ENCODE results near the gene ATG10.

The ATG10 gene

GRCh38 chr5:82274343-82275211, 302.8 kb downstream of the ATG10 start:
- no peaks in the 10 kb centered on the region for H3K27me3 Mint-ChIP-seq
- H3K4me1 Mint-ChIP-seq, result peaks cover 44% of the 10 kb centered on the region
- no peaks in the 10 kb centered on the region for H3K9me3 Mint-ChIP-seq
- H3K27ac Mint-ChIP-seq, result peak overlapping the region; percentile 33 to 74
- ATAC-seq, result no peak
- DNase-seq, result no peak
- H3K4me3 Mint-ChIP-seq, result no peak overlapping the region

DNA sequence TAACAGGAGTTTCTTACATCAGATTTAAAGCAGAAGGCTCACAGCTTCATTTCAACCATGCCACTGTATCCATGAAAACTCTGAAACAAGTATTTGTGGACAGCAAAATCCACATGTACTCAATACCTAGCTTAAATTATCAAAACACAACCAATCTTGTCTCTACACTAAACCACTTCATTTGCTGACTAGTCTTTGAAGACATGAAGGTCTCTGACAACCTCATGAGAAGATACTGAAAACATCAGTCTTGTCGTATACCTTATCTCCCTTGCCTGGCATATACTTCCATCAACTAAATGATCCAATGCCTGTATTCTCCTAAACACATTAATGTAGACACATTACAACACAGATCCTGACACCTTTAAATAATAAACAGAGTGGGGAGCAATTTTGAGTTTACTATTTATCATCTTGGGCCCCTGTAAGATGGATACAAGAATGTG, 303.4 kb downstream of the ATG10 start:
- Mint-ChIP-seq H3K27me3 (no peaks in the 10 kb centered on the region), H3K9me3 (no peaks in the 10 kb centered on the region), H3K27ac (no peak overlapping the region), H3K4me3 (no peak overlapping the region), H3K4me1 (peaks cover 51% of the 10 kb centered on the region)
- DNase-seq (no peak), ATAC-seq (no peak)

GRCh38 chr5:82276800-82277612, 305.2 kb downstream of the ATG10 start:
- no peak for DNase-seq
- H3K4me3 Mint-ChIP-seq, result peak overlapping the region; percentile 93 to 95
- H3K9me3 Mint-ChIP-seq, result no peaks in the 10 kb centered on the region
- H3K27me3 Mint-ChIP-seq, result no peaks in the 10 kb centered on the region
- peak overlapping the region; percentile 99 to 100 for H3K27ac Mint-ChIP-seq
- no peak for ATAC-seq
- peaks cover 53% of the 10 kb centered on the region for H3K4me1 Mint-ChIP-seq

DNA sequence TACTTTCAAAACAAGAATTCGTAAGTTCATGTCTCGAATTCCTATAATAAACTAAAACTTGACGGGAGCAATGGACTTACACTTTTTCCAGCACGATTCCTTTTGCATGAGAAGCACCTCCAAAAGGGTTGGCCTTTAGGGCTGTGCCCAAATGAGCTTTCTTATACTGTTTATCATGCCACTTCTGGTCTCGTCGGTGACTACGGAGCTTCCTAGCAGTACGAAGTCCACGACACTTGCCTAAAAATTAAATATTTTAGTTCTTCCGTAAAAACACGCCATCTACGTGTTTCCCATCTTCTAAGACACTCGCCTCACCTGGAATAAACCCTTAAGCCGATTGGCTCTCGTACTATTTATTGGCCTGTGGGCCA, 305.8 kb downstream of the ATG10 start:
- peaks cover 49% of the 10 kb centered on the region for H3K4me1 Mint-ChIP-seq
- peak; percentile 1 for ATAC-seq
- no peak for DNase-seq
- peak overlapping the region; percentile 93 to 95 for H3K4me3 Mint-ChIP-seq
- peak overlapping the region; percentile 99 to 100 for H3K27ac Mint-ChIP-seq
- no peaks in the 10 kb centered on the region for H3K9me3 Mint-ChIP-seq
- H3K27me3 Mint-ChIP-seq, result no peaks in the 10 kb centered on the region

GRCh38 chr5:82277987-82278710, 306.3 kb downstream of the ATG10 start, which contains the start of gene RPS23:
TSS of gene RPS23 (minus strand) at chr5:82278354. CDS start at chr5:82278323, 31 bp downstream.
- H3K4me1 Mint-ChIP-seq, result peaks cover 43% of the 10 kb centered on the region
- DNase-seq, result peak; percentile 86 to 90

DNA sequence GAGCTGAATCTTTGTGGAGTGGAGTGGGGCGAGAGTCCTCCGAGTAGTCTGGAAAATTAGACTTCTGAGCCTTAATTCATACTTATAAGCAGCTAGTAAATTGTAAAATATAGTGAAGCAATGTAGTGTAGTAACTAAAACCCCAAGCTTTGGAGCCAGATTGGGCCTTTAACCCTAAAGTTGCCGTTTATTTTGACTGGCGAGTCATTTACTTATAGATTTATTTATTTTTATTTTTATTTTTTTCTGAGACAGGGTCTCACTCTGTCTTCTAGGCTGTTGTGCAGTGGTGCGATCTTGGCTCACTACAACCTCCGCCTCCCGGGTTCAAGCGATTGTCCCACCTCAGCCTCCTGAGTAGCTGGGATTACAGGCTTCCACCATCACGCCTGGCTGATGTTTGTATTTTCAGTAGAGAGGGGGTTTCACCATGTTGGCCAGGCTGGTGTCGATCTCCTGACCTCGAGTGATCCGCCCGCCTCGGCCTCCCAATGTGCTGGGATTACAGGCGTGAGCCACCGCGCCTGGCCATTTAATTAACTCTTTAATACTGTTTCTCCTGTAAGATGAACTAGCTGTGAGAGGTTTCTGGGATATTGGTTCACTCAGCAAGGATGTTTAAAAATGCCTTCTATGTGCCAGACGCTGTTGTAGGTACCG, 307.0 kb downstream of the ATG10 start:
- no peaks in the 10 kb centered on the region for H3K27me3 Mint-ChIP-seq
- no peak for DNase-seq
- peak overlapping the region; percentile 99 to 100 for H3K27ac Mint-ChIP-seq
- H3K9me3 Mint-ChIP-seq, result no peaks in the 10 kb centered on the region
- H3K4me1 Mint-ChIP-seq, result peaks cover 38% of the 10 kb centered on the region
- peak overlapping the region; percentile 93 to 95 for H3K4me3 Mint-ChIP-seq
- ATAC-seq, result no peak

More at GRCh38 chr5:82277987-82278710, 306.3 kb downstream of the ATG10 start, which contains the start of gene RPS23:
- Mint-ChIP-seq H3K9me3 (no peaks in the 10 kb centered on the region), H3K4me3 (peak within 1 kb of the TSS; percentile 93 to 95), H3K27me3 (no peaks in the 10 kb centered on the region), H3K27ac (peak within 1 kb of the TSS; percentile 99 to 100)
- ATAC-seq, result peak; percentile 96

GRCh38 chr5:82283893-82284292, 312.1 kb downstream of the ATG10 start:
- Mint-ChIP-seq H3K4me3 (no peak overlapping the region), H3K27me3 (no peaks in the 10 kb centered on the region), H3K9me3 (no peaks in the 10 kb centered on the region), H3K4me1 (peaks cover 16% of the 10 kb centered on the region), H3K27ac (no peak overlapping the region)
- ATAC-seq, result no peak
- no peak for DNase-seq

- peak overlapping the region in 1 of 2 donors; percentile 5 for H3K27ac Mint-ChIP-seq
- peaks cover 3% of the 10 kb centered on the region for H3K4me1 Mint-ChIP-seq
- H3K9me3 Mint-ChIP-seq, result no peaks in the 10 kb centered on the region
- H3K4me3 Mint-ChIP-seq, result no peak overlapping the region
- ATAC-seq (no peak), DNase-seq (no peak)
- H3K27me3 Mint-ChIP-seq, result no peaks in the 10 kb centered on the region
Measured at GRCh38 chr5:82285206-82285605, 313.4 kb downstream of the ATG10 start.

- no peak overlapping the region for H3K27ac Mint-ChIP-seq
- ATAC-seq (no peak), DNase-seq (no peak)
- no peak overlapping the region for H3K4me3 Mint-ChIP-seq
- H3K27me3 Mint-ChIP-seq, result no peaks in the 10 kb centered on the region
- H3K9me3 Mint-ChIP-seq, result no peaks in the 10 kb centered on the region
- H3K4me1 Mint-ChIP-seq, result no peaks in the 10 kb centered on the region
Measured at GRCh38 chr5:82287625-82288024, 315.8 kb downstream of the ATG10 start.

DNA sequence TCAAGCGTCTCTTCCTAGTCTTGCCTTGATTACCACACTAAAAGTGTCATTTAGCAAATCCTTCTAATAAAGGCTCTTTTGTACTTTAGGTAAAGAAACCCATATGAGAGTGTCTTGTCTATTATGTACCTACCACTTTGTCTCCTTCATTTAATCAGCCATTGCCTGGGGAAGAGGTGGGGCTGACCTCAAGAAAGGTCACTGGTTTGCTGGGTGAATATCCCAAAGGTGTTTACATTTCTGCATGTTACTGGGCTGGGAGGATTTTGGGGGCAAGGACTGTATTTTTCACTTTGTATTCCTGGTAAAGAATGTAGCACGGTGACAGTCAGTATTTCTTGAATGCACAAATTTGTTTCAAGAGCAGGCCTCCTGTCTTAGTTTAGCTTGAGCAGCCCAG, 318.2 kb downstream of the ATG10 start:
- Mint-ChIP-seq H3K4me1 (no peaks in the 10 kb centered on the region), H3K27ac (no peak overlapping the region), H3K9me3 (no peaks in the 10 kb centered on the region), H3K27me3 (no peaks in the 10 kb centered on the region), H3K4me3 (no peak overlapping the region)
- ATAC-seq (no peak), DNase-seq (no peak)

DNA sequence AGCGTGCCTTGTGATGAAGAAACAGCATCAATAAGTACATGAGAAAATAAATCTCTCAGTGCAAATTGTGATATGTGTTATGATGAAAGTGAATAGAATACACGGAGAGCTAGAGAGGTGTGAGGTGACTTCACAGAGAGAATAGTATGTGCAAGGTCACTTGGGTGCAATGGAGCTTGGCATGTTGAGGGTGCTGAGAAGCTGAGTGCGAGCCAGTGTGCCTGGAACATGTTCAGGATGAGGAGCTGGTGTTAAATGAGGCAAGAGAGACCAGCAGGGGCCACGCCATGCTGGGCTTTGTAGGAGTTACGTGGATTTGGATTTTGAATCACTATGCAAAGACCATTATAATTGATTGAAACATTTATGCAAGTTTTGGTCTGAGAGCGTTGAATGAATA, 319.1 kb downstream of the ATG10 start:
- Mint-ChIP-seq H3K27ac (no peak overlapping the region), H3K4me3 (no peak overlapping the region), H3K4me1 (no peaks in the 10 kb centered on the region), H3K9me3 (no peaks in the 10 kb centered on the region), H3K27me3 (no peaks in the 10 kb centered on the region)
- DNase-seq (no peak), ATAC-seq (no peak)

DNA sequence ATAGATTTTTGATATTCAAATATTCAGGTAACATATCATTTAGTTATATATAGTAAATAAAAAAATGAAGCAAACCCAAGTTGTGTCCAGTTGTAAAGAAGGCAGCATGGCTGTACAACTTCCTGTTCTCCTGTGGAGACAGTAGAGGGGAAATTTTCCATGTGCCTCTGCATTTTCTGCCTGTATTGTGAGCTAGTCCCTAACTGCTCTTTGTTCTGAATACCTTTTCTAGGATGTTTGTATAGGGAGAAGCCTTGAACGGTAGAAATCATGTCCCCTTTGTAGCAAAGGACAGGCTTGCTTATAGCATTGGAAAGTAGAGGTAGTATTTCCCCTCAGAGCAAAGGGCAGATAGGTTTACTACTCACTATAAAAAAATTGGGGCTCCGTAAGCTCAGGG, 319.6 kb downstream of the ATG10 start:
- no peaks in the 10 kb centered on the region for H3K4me1 Mint-ChIP-seq
- H3K9me3 Mint-ChIP-seq, result no peaks in the 10 kb centered on the region
- H3K4me3 Mint-ChIP-seq, result no peak overlapping the region
- H3K27me3 Mint-ChIP-seq, result no peaks in the 10 kb centered on the region
- ATAC-seq, result no peak
- no peak overlapping the region for H3K27ac Mint-ChIP-seq
- DNase-seq, result no peak

DNA sequence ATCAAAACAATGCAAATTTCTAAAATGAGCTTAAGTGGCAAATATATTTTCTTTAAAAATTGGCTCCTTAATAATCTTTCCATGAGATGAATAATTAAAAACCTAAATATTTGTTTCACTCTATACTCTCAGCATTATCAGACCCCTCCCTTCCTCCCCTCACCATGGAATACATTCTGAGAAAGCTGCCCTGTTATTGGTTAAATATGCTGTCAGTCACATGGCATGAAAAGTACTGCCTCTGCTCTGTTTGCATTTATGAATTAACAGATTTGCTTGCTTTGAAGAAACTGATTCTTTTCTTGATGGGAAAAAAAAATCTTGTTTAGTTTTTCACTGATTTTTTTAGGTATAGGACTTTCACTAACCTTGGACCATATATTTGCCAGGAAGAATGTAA, 323.3 kb downstream of the ATG10 start:
- no peaks in the 10 kb centered on the region for H3K4me1 Mint-ChIP-seq
- H3K9me3 Mint-ChIP-seq, result peaks cover 0 to 3% of the 10 kb centered on the region in 2 donors
- DNase-seq, result no peak
- H3K27me3 Mint-ChIP-seq, result no peaks in the 10 kb centered on the region
- H3K27ac Mint-ChIP-seq, result no peak overlapping the region
- no peak for ATAC-seq
- no peak overlapping the region for H3K4me3 Mint-ChIP-seq

- ATAC-seq, result no peak
- no peak overlapping the region for H3K27ac Mint-ChIP-seq
- H3K27me3 Mint-ChIP-seq, result no peaks in the 10 kb centered on the region
- H3K4me3 Mint-ChIP-seq, result no peak overlapping the region
- DNase-seq, result no peak
- no peaks in the 10 kb centered on the region for H3K4me1 Mint-ChIP-seq
- H3K9me3 Mint-ChIP-seq, result peaks cover 0 to 3% of the 10 kb centered on the region in 2 donors
Measured at GRCh38 chr5:82295959-82296531, 324.2 kb downstream of the ATG10 start.

DNA sequence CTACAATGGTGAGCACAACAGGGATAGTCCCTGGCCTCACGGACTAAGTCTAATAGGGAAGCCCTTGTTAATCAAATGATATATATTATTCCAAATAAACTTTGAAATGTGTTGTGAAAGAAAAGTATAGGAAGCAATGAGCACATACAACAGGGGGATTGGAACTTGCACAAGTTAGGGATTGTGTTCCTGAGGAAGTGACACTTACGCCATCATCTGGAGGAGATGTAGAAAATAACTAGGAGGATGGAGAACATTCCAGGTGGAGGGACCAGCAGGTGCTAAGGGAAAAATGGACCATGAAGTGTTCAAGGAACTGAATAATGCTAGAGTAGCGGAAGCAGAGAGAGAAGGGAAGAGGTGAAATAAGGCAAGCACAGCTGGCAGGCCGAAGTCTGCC, 325.1 kb downstream of the ATG10 start:
- no peak for DNase-seq
- no peaks in the 10 kb centered on the region for H3K27me3 Mint-ChIP-seq
- H3K4me1 Mint-ChIP-seq, result no peaks in the 10 kb centered on the region
- no peak overlapping the region for H3K4me3 Mint-ChIP-seq
- H3K27ac Mint-ChIP-seq, result no peak overlapping the region
- no peak for ATAC-seq
- H3K9me3 Mint-ChIP-seq, result peaks cover 0 to 3% of the 10 kb centered on the region in 2 donors

Measured in stimulated activated naive CD8-positive, alpha-beta T cell treated with anti-CD3 and anti-CD28 coated beads, Interleukin-15, amount 100 ng/mL, for 72 hours (primary cell).